ENCODE data around the gene ARCN1.
"Not testable (repeated sequence)": the region's sequence is repeated elsewhere in the genome, so short reads cannot be mapped to it uniquely, and the experiment has no call there.

ARCN1 gene

GRCh38 chr11:118545533-118545932, 26.7 kb upstream of the ARCN1 start:
- DNase-seq: no peak

DNA sequence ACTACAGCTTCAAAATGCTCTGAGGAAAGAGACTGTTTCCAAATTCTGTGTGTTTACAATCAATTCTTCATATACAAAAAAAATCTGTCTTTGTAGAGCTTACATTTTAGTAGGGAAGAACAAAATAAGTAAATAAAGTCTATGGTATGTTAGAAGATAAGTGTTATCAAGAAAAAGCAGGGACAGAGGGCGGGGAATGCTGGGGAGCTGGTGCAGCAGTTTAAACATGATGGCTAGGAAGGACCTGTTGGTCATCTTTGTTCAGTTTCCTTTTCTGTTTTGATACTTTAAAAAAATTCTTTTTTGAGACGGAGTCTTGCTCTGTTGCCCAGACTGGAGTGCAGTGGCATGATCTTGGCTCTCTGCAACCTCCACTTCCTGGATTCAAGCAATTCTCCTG, 25.1 kb upstream of the ARCN1 start:
- DNase-seq: no peak

DNA sequence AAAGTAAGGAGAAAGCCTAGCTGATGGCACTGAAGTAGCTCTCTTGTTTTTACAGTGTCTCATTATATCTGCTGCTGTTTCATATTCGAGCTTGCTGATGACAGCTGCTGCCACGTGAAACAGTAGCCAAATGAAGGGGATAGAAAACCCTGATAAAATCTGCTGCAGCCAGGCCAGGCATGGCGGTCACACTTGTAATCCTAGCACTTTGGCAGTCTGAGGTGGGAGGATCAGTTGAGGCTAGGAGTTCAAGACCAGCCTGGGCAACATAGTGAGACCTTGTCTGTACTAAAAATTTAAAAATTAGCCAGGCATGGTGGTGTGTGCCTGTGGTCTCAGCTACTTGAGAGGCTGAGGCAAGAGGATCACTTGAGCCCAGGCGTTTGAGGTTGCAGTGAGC, 19.9 kb upstream of the ARCN1 start:
- DNase-seq: no peak

- no peak for DNase-seq
Measured at GRCh38 chr11:118560806-118561205, 11.4 kb upstream of the ARCN1 start.

DNA sequence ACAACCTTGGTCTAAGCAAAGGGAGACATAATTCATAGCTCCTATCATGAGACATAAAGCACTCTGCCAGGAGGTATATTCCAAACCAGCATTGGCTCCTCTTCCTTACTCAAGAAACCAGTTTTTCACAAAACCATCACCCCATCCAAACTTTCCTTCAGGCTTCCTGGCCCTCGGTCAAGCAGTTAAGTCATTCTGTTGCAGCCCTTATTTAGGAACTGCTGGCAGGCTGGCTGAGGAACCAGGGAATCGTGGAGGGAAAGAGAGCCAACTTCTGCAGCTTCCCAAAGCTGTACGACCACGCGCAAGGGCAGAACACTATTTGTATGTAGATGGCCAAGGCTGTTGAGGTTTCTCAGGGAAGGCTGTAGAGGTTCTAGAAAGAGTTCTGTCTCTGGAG, 7.2 kb upstream of the ARCN1 start:
- no peak for DNase-seq

- DNase-seq: no peak
Measured at GRCh38 chr11:118569670-118570069, 2.5 kb upstream of the ARCN1 start.

- no peak for DNase-seq
Measured at GRCh38 chr11:118570787-118571186, 1.4 kb upstream of the ARCN1 start.

- not testable (repeated sequence) for DNase-seq
Measured at GRCh38 chr11:118571701-118572060, 528 bp upstream of the ARCN1 start.

- DNase-seq: no peak
Measured at GRCh38 chr11:118572981-118573550, 857 bp downstream of the ARCN1 start.

DNA sequence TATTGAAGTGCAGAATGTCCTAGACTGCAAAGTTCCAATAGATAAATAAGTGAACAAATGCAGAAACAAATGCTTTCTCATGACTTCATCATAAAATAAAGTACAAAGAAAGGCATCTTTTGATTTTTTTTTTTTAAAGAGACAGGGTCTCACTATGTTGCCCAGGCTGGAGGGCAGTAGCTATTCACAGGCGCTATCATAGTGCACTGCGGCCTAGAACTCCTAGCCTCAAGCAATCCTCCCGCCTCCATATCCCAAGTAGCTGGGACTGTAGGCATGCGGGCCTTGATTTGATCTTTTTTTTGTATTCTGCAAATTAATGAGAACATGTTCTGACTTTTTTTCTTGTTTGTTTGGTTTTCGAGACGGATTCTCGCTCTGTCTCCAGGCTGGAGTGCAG, 2.4 kb downstream of the ARCN1 start:
- DNase-seq: no peak

- not testable (repeated sequence) for DNase-seq
Measured at GRCh38 chr11:118577995-118578394, 5.8 kb downstream of the ARCN1 start.

DNA sequence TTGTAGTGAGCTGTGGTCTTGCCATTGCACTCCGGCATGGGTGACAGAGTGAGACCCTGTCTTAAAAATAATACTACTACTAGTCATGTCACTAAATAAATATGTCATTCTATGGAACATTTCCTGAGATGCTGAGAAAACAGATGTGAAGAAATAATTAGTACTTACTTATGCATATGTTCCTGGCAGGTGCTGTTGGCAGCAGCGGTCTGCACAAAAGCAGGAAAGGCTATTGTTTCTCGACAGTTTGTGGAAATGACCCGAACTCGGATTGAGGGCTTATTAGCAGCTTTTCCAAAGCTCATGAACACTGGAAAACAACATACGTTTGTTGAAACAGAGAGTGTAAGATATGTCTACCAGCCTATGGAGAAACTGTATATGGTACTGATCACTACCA, 8.8 kb downstream of the ARCN1 start:
- DNase-seq: no peak

GRCh38 chr11:118587952-118588351, 15.7 kb downstream of the ARCN1 start:
- DNase-seq: no peak

GRCh38 chr11:118592616-118593367, 20.6 kb downstream of the ARCN1 start:
- DNase-seq: no peak

GRCh38 chr11:118594984-118595383, 22.8 kb downstream of the ARCN1 start:
- DNase-seq: not testable (repeated sequence)

DNA sequence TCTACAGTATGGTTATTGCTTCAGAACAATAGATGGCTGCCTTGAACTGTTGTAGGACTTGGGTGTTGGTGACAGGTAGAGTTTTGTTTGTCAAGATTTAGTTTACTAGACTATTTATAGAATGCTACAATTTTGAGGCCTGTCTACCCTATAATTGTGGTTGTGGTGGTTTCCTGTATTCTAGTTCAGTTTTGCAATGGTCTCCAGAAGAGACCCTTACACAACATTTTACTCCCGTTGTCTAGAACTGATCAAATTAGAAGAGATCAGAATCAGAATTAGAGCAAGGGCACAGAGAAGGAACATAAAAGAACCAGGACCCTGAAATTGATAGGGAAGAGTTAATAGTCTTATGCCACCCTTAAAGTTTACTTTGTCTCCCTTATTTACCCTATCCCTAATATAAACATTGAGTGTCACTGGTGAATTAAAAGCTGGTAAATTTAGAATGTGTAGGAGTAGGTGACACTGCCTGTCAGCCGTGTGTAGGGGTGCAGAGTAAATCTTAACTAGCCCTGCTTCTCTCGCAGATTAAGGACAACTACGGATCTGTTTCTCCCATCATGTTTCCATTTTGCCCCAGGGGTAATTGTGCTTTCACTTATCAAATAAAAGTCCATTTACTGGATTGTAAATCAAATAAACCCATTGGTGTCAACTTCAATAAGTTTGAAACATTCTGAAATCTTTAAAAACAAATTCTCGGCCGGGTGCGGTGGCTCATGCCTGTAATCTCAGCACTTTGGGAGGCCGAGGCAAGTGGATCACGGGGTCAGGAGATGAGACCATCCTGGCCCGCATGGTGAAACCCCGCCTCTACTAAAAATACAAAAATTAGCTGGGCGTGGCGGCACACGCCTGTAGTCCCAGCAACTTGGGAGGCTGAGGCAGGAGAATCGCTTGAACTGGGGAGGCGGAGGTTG, 24.3 kb downstream of the ARCN1 start:
- no peak for DNase-seq

DNA sequence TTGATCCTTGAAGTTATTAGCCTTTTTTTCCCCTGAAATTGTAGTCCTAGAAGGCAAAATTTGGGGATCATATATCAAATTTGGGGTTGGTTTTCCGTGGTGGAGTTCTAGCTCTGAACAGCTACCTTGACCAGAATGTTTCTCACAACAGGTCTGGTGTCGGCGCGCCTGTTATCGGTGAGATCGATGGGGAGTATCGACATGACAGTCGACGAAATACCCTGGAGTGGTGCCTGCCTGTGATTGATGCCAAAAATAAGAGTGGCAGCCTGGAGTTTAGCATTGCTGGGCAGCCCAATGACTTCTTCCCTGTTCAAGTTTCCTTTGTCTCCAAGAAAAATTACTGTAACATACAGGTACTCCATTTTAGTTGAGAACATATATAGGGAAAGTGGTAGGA, 25.3 kb downstream of the ARCN1 start:
- no peak for DNase-seq

- no peak for DNase-seq
Measured at GRCh38 chr11:118602331-118602730, 30.1 kb downstream of the ARCN1 start.

DNA sequence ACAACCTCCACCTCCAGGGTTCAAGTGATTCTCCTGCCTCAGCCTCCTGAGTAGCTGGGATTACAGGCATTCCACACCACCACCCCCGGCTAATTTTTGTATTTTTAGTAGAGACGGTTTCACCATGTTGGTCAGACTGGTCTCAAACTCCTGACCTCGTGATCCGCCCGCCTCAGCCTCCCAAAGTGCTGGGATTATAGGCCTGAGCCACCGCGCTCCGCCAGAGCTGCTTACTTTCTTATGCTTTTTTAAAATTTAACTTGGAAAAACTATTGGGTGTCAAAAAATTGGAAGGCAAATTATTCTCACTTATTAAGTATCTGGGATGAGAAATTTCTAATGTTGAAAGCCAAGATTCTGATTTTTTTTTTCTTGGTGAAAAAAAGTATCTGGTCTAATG, 31.5 kb downstream of the ARCN1 start:
- DNase-seq: not testable (repeated sequence)

- DNase-seq: no peak
Measured at GRCh38 chr11:118604566-118604965, 32.4 kb downstream of the ARCN1 start.

DNA sequence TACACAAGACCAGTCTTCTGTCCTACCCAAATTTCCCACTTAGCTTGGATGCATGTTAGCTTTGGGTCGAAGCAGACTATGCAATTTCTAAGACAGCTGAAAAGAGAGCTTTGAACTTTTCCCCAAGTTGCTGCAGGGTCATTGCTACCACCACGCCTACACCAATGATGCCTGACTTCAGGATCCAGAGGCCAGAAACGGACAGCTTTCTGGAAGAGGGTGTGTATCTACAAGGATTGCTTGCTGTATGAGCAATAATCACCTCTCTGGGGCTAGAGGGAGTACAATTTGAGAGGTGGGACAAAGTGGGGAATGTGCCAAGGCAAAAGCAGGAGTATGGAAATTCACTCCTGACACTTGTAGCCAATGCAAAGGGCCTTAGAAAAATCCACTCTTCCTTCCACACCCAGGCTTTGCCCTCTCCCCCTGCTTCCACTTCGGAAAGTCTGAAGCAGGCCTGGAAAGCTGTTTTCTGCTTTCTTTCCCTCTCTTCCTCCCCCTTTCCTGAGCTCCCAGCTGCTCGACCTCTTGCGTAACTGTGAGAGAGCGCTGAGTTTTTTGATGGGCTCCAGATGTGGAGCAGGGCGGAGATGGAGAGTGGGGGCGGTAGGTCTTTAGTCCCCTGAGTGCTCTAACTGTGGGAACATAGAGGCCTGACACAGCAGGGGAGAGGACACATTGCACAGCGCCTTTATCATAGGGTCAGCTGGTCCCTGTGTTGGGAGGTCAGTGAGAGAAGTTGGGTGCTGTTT, 33.1 kb downstream of the ARCN1 start:
- no peak for DNase-seq

GRCh38 chr11:118606157-118606843, 34.1 kb downstream of the ARCN1 start:
- DNase-seq: no peak

DNA sequence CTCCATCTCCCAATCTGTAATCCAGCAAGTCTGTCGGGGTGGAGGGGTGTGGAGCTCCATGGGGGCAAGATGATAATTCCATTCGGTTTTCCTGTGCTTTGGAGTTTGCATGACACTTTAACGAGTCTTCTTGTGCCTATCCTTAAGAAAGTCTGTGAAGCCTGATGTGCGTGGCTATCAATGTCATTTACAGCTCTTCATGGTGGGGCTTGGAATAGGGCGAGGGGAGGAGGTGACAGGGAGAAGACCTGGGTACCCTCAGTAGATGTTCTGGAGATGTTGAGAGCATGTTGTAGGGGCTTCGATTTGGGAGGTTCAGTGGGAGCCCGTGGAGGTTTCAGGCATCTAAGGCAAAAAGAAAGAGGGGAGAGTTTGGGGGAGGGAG, 34.6 kb downstream of the ARCN1 start:
- no peak for DNase-seq
